ENCODE measurements around the gene COL19A1. TPM values are rescaled to one million over a fixed set of nuclear protein-coding genes. Genes with fewer than 3 reads are reported as not detected.

COL19A1 gene
- total RNA-seq, 1 experiment from 2014 or later, result not detected

DNA sequence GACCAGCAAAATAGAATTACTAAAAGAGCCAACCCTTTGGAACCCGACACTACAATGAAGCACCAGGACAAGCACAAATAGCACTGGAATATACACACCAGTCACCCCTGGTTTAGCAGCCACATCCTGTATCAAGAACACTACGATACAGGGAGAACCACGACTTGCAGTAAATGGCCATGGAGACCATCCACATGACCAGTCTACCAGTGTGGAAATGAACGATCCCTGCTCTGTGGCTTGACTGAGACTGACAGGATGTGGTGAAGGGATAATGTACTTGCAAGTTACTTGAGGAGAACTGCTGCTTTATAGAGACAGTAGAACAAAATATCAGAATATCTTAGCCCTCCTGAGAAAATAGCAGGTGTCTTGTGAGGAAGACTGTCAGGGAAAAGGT is 266.9 kb downstream of the COL19A1 start:
- H4K20me1 ChIP-seq (ENCODE audit: insufficient read depth), result no peaks in the 10 kb centered on the region
- H3F3A ChIP-seq (ENCODE audit: insufficient read depth, low read depth), result no peaks in the 10 kb centered on the region
- no peaks in the 10 kb centered on the region for H3K79me2 ChIP-seq (ENCODE audit: low read depth)
- H3K4me2 ChIP-seq, result no peak overlapping the region
- H2AFZ ChIP-seq, result no peak overlapping the region
- H3K4me1 ChIP-seq (replicated peaks; ENCODE audit: insufficient read depth), result no peaks in the 10 kb centered on the region
- no peaks in the 10 kb centered on the region for H3K27me3 ChIP-seq (ENCODE audit: insufficient read depth, low read depth)
- intact Hi-C loops (cut with micrococcal nuclease; ENCODE audit: unreplicated experiment), result no loop called here
- TF ChIP-seq, protein P1, sequence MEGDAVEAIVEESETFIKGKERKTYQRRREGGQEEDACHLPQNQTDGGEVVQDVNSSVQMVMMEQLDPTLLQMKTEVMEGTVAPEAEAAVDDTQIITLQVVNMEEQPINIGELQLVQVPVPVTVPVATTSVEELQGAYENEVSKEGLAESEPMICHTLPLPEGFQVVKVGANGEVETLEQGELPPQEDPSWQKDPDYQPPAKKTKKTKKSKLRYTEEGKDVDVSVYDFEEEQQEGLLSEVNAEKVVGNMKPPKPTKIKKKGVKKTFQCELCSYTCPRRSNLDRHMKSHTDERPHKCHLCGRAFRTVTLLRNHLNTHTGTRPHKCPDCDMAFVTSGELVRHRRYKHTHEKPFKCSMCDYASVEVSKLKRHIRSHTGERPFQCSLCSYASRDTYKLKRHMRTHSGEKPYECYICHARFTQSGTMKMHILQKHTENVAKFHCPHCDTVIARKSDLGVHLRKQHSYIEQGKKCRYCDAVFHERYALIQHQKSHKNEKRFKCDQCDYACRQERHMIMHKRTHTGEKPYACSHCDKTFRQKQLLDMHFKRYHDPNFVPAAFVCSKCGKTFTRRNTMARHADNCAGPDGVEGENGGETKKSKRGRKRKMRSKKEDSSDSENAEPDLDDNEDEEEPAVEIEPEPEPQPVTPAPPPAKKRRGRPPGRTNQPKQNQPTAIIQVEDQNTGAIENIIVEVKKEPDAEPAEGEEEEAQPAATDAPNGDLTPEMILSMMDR (conservative IDR thresholded peaks at IDR 0.05), result no peak
- no peak for TF ChIP-seq EZH2 (IDR thresholded peaks at IDR 0.05; ENCODE audit: low read depth)
- H3K9me3 ChIP-seq (ENCODE audit: insufficient read depth, low read depth), result no peaks in the 10 kb centered on the region
- no TSS peak for BruUV-seq (replicated peaks)
- H3K4me3 ChIP-seq, result no peak overlapping the region
- ChIA-PET POLR2A (ENCODE audit: unreplicated experiment) (no interaction called here), CTCF (no interaction called here)
- H3K27ac ChIP-seq, result no peak overlapping the region
- no peaks in the 10 kb centered on the region for H3K36me3 ChIP-seq (ENCODE audit: low read depth)
- DNase-seq, result no peak
- no peaks in the 10 kb centered on the region for H3K9me2 ChIP-seq (ENCODE audit: insufficient read depth)

DNA sequence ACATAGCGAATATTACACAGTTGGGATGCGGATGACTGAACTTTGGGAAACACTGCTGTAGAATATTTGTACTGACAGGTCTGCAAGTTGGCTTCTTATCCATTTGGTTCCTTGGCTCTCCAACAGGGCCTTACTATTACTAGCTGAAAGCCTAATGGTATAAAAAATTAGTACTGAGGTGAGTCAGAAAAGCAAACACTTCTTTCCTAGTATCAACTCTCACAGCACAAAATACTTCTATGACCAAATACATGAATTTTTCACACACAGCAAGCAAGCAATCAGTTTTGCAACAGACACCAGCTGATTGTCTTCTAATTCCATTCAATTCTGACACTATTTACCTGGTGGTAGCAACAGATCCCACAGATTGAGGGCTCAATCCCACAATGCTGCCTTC is 268.2 kb downstream of the COL19A1 start:
- no peaks in the 10 kb centered on the region for H3F3A ChIP-seq (ENCODE audit: insufficient read depth, low read depth)
- ChIA-PET CTCF (no interaction called here), POLR2A (ENCODE audit: unreplicated experiment) (no interaction called here)
- intact Hi-C loops (cut with micrococcal nuclease; ENCODE audit: unreplicated experiment), result no loop called here
- H3K9me2 ChIP-seq (ENCODE audit: insufficient read depth), result no peaks in the 10 kb centered on the region
- H3K27ac ChIP-seq, result no peak overlapping the region
- H3K79me2 ChIP-seq (ENCODE audit: low read depth), result no peaks in the 10 kb centered on the region
- H3K4me3 ChIP-seq, result no peak overlapping the region
- TF ChIP-seq EZH2 (IDR thresholded peaks at IDR 0.05; ENCODE audit: low read depth), result no peak
- TF ChIP-seq, protein P1 (conservative IDR thresholded peaks at IDR 0.05), result no peak
- no peaks in the 10 kb centered on the region for H4K20me1 ChIP-seq (ENCODE audit: insufficient read depth)
- no peaks in the 10 kb centered on the region for H3K4me1 ChIP-seq (replicated peaks; ENCODE audit: insufficient read depth)
- H3K4me2 ChIP-seq, result no peak overlapping the region
- H3K36me3 ChIP-seq (ENCODE audit: low read depth), result no peaks in the 10 kb centered on the region
- no peak overlapping the region for H2AFZ ChIP-seq
- no peaks in the 10 kb centered on the region for H3K9me3 ChIP-seq (ENCODE audit: insufficient read depth, low read depth)
- no TSS peak for BruUV-seq (replicated peaks)
- no peak for DNase-seq
- H3K27me3 ChIP-seq (ENCODE audit: insufficient read depth, low read depth), result no peaks in the 10 kb centered on the region

DNA sequence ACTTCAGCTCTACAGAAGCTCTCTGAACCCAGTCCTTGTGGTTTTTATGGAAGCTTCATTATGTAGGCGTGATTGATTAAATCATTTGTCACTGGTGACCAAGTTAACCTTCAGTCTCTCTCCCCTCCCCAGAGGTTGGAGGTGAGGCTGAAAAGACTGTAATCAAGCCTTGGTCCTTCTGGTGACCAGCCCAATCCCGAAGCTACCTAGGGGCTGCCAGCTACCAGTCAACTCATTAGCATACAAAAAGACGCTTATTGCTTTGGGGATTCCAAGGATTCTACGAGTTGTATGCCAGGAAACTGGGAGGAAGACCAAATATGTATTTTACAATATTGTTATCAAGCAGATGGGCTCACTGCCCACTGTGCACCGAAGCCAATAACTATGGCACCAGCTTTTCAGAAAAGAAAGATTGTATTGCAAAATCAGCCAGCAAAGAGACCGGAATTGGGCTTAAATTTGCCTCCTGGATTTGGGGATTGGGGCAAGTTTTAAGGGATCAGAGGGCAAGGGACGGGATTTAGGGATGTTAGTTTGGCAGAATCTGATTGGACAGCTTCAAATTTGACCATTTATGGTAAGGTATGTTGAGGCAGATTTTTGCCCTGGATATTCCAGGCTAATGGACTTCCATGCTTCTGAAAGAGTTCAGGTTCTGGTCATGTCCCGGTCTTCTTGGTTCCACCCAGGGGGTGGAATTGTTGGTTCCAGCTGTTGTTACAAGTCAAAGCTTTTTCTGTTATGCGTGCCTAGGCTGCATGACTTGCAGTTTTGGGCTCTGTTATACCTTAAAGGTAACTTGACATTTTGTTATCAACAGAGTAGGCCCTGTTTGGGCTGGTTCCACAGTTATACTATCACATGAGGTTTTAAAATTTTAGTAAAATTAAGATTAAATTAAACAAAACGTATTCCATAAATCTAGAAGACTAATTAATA is 269.1 kb downstream of the COL19A1 start:
- no peaks in the 10 kb centered on the region for H3F3A ChIP-seq (ENCODE audit: insufficient read depth, low read depth)
- no peak overlapping the region for H3K4me2 ChIP-seq
- ChIA-PET POLR2A (ENCODE audit: unreplicated experiment) (no interaction called here), CTCF (no interaction called here)
- DNase-seq, result no peak
- H4K20me1 ChIP-seq (ENCODE audit: insufficient read depth), result no peaks in the 10 kb centered on the region
- H3K27ac ChIP-seq, result no peak overlapping the region
- no peaks in the 10 kb centered on the region for H3K4me1 ChIP-seq (replicated peaks; ENCODE audit: insufficient read depth)
- H3K9me3 ChIP-seq (ENCODE audit: insufficient read depth, low read depth), result no peaks in the 10 kb centered on the region
- intact Hi-C loops (cut with micrococcal nuclease; ENCODE audit: unreplicated experiment), result no loop called here
- BruUV-seq (replicated peaks), result no TSS peak
- TF ChIP-seq, protein P1 (conservative IDR thresholded peaks at IDR 0.05), result no peak
- TF ChIP-seq EZH2 (IDR thresholded peaks at IDR 0.05; ENCODE audit: low read depth), result no peak
- H3K36me3 ChIP-seq (ENCODE audit: low read depth), result no peaks in the 10 kb centered on the region
- no peak overlapping the region for H2AFZ ChIP-seq
- no peak overlapping the region for H3K4me3 ChIP-seq
- H3K9me2 ChIP-seq (ENCODE audit: insufficient read depth), result no peaks in the 10 kb centered on the region
- H3K27me3 ChIP-seq (ENCODE audit: insufficient read depth, low read depth), result no peaks in the 10 kb centered on the region
- H3K79me2 ChIP-seq (ENCODE audit: low read depth), result no peaks in the 10 kb centered on the region

Measured in PC-9 (cell line).